Fibroblast of skin of left quadriceps (primary cell): ENCODE data around the gene DHX40.
"Not testable (repeated sequence)": the region's sequence is repeated elsewhere in the genome, so short reads cannot be mapped to it uniquely, and the experiment has no call there.

Source experiments
- DNase-seq, 2 experiments: peaks; one replicate each; pipeline ENCODE4 v3.0.0-alpha.2; 2013; ENCODE audit warnings: low read depth in 2 of 2

DHX40 gene

GRCh38 chr17:59565171-59565958, at the start of gene DHX40:
DHX40 (plus strand) TSS chr17:59565610; CDS start chr17:59565672, 62 bp downstream.
- peak; percentile 87 for DNase-seq

GRCh38 chr17:59516451-59516850, 49.0 kb upstream of the DHX40 start:
- no peak for DNase-seq

GRCh38 chr17:59519132-59519531, 46.3 kb upstream of the DHX40 start:
- no peak for DNase-seq

GRCh38 chr17:59520251-59520650, 45.2 kb upstream of the DHX40 start:
- no peak for DNase-seq

- peak; percentile 25 to 38 for DNase-seq
These were observed 43.8 kb upstream of the DHX40 start for GRCh38 chr17:59521465-59522126.

GRCh38 chr17:59524930-59525329, 40.5 kb upstream of the DHX40 start:
- DNase-seq = not testable (repeated sequence)

GRCh38 chr17:59525668-59526067, 39.7 kb upstream of the DHX40 start:
- no peak for DNase-seq

- no peak for DNase-seq
These were observed 39.0 kb upstream of the DHX40 start for GRCh38 chr17:59526451-59526850.

GRCh38 chr17:59527325-59527917, 38.0 kb upstream of the DHX40 start:
- DNase-seq = no peak

- DNase-seq = no peak
These were observed 37.5 kb upstream of the DHX40 start for GRCh38 chr17:59527931-59528330.

- DNase-seq = no peak
These were observed 34.9 kb upstream of the DHX40 start for GRCh38 chr17:59530531-59530930.

- no peak for DNase-seq
These were observed 31.7 kb upstream of the DHX40 start for GRCh38 chr17:59533694-59534093.

GRCh38 chr17:59534583-59534982, 30.8 kb upstream of the DHX40 start:
- no peak for DNase-seq

GRCh38 chr17:59538195-59538909, 27.1 kb upstream of the DHX40 start:
- DNase-seq = no peak

- DNase-seq = no peak
These were observed 22.3 kb upstream of the DHX40 start for GRCh38 chr17:59542960-59543635.

- DNase-seq = no peak
These were observed 19.5 kb upstream of the DHX40 start for GRCh38 chr17:59545942-59546341.

- DNase-seq = no peak
These were observed 18.1 kb upstream of the DHX40 start for GRCh38 chr17:59547131-59547915.

- DNase-seq = not testable (repeated sequence)
These were observed 16.4 kb upstream of the DHX40 start for GRCh38 chr17:59548985-59549384.

GRCh38 chr17:59550703-59551102, 14.7 kb upstream of the DHX40 start:
- DNase-seq = no peak

- no peak for DNase-seq
These were observed 7.4 kb upstream of the DHX40 start for GRCh38 chr17:59558039-59558438.

- no peak for DNase-seq
These were observed 6.5 kb upstream of the DHX40 start for GRCh38 chr17:59558953-59559352.
